HepG2 (cell line): ENCODE results near the gene USP34.

Experiments
- EEA1 ChIP-seq: sonication (generic); formaldehyde crosslinking; IDR thresholded peaks from 2 replicates; pipeline ENCODE4 v1.5.1; 2020; ENCODE audit warnings: mild to moderate bottlenecking, missing genetic modification reagents, borderline replicate concordance
- NR2F2 ChIP-seq: IDR thresholded peaks from 2 replicates; pipeline ENCODE4 v1.6.1; 2012; ENCODE audit warnings: low read depth, inconsistent platforms, borderline replicate concordance
- PHB2 ChIP-seq: fragments of 450-650 bp; IDR thresholded peaks from 2 replicates; pipeline ENCODE4 v1.6.1; 2018; ENCODE audit not compliant: partially characterized antibody
- POLR2A ChIP-seq, 2 experiments: IDR thresholded peaks; 2 replicates each; pipeline ENCODE4 v1.6.1; 2011; ENCODE audit warnings: low read depth in 2 of 2, low read length in 2 of 2, mild to moderate bottlenecking in 1 of 2, moderate library complexity in 1 of 2; ENCODE audit not compliant: insufficient read depth in 1 of 2
- POLR2AphosphoS5 ChIP-seq: IDR thresholded peaks from 2 replicates; pipeline ENCODE4 v1.6.1; 2012; ENCODE audit warnings: low read depth, low read length
- TF ChIP-seq, protein P1 (sequence below): sonication (generic); formaldehyde crosslinking; IDR thresholded peaks from 2 replicates; pipeline ENCODE4 v1.5.0; 2020; ENCODE audit warnings: mild to moderate bottlenecking, missing genetic modification reagents, moderate library complexity
- TF ChIP-seq, protein P2 (sequence below): sonication (generic); formaldehyde crosslinking; IDR thresholded peaks from 2 replicates; pipeline ENCODE4 v1.5.0; 2020; ENCODE audit warnings: missing genetic modification reagents, mild to moderate bottlenecking, borderline replicate concordance
- TF ChIP-seq, protein P3 (sequence below): sonication (generic); formaldehyde crosslinking; IDR thresholded peaks from 2 replicates; pipeline ENCODE4 v1.4.0; 2020; ENCODE audit warnings: missing genetic modification reagents
- TF ChIP-seq, protein P4 (sequence below): IDR thresholded peaks from 2 replicates; pipeline ENCODE4 v1.6.1; 2012; ENCODE audit warnings: inconsistent platforms

DNA sequence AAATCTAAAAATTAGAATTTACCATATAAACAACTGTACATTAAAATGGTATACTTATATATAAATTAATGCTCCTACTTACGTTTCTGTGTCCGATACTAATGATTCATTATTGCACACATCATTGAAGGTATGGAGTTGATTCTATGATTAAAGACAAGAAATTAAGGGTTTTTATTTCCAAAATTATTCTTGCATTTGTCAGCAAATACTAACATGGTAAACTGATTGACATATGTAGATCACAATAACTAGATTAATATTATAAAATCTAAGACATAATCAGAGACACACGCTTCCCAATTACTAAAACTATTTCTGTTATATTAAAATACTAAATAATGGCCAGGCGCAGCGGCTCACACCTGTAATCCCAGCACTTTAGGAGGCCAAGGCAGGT is 92.6 kb downstream of the USP34 start:
- TF ChIP-seq, protein P1, sequence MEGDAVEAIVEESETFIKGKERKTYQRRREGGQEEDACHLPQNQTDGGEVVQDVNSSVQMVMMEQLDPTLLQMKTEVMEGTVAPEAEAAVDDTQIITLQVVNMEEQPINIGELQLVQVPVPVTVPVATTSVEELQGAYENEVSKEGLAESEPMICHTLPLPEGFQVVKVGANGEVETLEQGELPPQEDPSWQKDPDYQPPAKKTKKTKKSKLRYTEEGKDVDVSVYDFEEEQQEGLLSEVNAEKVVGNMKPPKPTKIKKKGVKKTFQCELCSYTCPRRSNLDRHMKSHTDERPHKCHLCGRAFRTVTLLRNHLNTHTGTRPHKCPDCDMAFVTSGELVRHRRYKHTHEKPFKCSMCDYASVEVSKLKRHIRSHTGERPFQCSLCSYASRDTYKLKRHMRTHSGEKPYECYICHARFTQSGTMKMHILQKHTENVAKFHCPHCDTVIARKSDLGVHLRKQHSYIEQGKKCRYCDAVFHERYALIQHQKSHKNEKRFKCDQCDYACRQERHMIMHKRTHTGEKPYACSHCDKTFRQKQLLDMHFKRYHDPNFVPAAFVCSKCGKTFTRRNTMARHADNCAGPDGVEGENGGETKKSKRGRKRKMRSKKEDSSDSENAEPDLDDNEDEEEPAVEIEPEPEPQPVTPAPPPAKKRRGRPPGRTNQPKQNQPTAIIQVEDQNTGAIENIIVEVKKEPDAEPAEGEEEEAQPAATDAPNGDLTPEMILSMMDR (CRISPR knock-in tag) = no peak
- no peak for TF ChIP-seq POLR2A (IDR thresholded peaks at IDR 0.05; ENCODE audit: insufficient read depth in 1 of 2, low read depth in 2 of 2, low read length in 2 of 2)
- TF ChIP-seq PHB2 = no peak
- no peak for TF ChIP-seq NR2F2
- TF ChIP-seq POLR2AphosphoS5 = no peak
- TF ChIP-seq, protein P2, sequence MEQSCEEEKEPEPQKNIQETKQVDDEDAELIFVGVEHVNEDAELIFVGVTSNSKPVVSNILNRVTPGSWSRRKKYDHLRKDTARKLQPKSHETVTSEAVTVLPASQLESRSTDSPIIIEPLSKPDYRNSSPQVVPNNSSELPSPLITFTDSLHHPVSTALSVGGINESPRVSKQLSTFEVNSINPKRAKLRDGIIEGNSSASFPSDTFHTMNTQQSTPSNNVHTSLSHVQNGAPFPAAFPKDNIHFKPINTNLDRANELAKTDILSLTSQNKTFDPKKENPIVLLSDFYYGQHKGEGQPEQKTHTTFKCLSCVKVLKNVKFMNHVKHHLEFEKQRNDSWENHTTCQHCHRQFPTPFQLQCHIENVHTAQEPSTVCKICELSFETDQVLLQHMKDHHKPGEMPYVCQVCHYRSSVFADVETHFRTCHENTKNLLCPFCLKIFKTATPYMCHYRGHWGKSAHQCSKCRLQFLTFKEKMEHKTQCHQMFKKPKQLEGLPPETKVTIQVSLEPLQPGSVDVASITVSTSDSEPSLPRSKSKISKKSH = no peak
- TF ChIP-seq, protein P3, sequence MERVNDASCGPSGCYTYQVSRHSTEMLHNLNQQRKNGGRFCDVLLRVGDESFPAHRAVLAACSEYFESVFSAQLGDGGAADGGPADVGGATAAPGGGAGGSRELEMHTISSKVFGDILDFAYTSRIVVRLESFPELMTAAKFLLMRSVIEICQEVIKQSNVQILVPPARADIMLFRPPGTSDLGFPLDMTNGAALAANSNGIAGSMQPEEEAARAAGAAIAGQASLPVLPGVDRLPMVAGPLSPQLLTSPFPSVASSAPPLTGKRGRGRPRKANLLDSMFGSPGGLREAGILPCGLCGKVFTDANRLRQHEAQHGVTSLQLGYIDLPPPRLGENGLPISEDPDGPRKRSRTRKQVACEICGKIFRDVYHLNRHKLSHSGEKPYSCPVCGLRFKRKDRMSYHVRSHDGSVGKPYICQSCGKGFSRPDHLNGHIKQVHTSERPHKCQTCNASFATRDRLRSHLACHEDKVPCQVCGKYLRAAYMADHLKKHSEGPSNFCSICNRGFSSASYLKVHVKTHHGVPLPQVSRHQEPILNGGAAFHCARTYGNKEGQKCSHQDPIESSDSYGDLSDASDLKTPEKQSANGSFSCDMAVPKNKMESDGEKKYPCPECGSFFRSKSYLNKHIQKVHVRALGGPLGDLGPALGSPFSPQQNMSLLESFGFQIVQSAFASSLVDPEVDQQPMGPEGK (CRISPR knock-in tag) = no peak
- TF ChIP-seq EEA1 (CRISPR knock-in tag) = no peak
- TF ChIP-seq, protein P4, sequence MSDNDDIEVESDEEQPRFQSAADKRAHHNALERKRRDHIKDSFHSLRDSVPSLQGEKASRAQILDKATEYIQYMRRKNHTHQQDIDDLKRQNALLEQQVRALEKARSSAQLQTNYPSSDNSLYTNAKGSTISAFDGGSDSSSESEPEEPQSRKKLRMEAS = no peak
